Amygdala (tissue), 56 donors: ENCODE results near the gene CCM2.
"Not testable (repeated sequence)": the region's sequence is repeated elsewhere in the genome, so short reads cannot be mapped to it uniquely, and the experiment has no call there.

Experiments used
- DNase-seq, 56 donors: peaks; one replicate each; lab custom pipeline; 2025; lab: John Stamatoyannopoulos, UW

Gene CCM2

DNA sequence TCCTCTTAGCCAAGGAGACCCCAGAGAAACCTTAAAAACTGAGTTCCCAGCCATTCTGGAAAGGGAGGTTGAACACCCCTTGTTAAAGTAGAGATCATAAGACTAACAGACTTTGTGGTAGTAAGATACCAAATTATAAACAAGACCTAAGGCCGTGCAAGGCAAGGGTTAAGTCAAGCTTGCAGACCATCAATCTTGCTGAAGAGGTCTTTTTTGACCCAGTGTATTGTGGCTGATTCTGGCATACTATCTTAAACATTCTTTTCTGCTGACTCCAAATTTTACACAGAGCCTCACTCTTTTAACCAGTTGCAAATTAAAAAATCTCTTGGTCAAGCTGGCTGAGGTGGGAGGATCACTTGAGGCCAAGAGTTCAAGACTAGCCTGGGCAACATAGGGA lies 112.6 kb downstream of the CCM2 start:
- no peak for DNase-seq

DNA sequence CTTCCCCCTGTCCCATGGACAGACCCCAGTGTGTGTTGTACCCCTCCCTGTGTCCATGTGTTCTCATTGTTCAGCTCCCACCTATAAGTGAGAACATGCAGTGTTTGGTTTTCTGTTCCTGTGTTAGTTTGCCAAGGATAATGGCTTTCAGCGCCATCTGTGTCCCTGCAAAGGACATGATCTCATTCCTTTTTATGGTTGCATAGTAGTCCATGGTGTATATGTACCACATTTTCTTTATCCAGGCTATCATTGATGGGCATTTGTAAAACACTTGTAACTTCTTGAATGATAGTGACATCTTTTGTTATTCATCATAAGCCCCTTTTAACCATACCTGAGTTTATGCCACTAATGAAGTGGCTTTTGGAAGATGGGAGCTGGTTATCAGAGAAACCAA lies 114.3 kb downstream of the CCM2 start:
- DNase-seq, result not testable (repeated sequence)

DNA sequence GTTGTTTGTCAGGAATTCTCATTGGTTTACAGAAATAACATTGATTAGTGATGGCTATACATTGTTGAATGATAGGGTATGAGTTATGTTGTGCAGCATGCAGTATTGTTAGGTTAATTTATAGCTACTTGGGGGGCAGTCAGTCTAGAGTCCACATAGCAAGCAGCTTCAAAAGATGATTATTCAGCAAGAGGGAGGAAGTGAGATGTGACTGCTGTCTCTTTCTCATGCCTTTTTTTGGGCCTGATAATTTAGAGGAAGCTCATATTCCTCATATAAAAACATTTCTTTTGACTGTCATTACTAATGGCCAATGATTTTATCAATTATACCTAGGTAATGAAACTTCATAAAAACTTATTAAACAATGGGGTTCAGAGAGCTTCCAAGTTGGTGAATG lies 114.9 kb downstream of the CCM2 start:
- no peak for DNase-seq

DNA sequence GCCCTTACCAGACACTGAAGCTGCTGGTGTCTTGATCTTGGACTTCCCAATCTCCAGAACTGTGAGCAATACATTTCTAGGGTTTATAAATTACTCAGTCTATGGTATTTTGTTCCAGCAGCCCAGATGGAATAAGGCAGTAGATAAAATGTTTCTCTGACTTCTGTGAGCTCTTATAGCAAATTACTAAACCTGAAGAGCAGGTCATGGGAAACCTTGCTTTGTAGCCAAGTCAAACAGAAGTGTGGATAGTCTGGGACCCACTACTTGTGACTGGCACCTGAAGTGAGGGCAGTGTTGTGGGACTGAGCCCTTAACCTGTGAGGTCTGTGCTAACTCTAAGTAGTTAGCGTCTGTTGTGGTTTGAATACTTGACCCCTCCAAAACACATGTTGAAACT lies 116.0 kb downstream of the CCM2 start:
- DNase-seq, result no peak

DNA sequence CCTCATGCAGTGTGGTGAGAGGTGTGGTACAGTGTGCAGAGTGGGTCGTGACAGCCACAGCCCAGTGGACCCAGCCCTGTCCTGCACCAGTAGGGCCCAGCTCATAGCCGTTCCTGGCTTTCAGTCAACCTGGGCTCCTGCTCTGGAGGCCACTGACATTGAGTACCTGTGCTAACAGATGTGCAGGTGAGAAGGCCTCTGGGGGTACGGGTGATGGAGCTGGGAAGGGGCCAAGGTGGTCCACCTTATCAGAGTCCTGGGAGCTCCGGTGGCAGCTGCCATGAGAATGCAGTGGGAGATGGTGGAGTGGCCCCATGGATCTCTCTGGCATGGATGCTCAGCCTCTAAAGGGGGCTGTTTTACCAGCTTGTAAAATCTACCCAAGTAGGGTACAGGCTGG lies 117.6 kb downstream of the CCM2 start:
- DNase-seq, result no peak

DNA sequence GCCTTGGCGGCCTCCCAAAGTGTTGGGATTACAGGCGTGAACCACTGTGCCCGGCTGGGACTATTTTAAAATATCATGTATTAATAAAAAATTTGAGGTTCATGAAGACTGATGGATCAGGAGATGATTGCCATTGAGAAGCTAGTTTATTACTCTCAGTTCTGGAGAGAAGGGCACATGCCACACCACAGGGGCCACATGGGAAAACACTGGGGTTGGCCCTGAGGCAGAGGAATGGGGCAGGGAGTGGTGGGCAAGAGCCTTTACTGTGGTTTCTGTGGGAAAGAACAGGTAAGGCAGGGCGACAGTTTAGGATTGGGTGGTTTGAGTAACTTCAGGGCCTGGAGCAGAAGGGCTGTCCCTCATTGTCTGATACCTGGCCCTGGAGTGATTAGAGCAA lies 118.3 kb downstream of the CCM2 start:
- no peak for DNase-seq

DNA sequence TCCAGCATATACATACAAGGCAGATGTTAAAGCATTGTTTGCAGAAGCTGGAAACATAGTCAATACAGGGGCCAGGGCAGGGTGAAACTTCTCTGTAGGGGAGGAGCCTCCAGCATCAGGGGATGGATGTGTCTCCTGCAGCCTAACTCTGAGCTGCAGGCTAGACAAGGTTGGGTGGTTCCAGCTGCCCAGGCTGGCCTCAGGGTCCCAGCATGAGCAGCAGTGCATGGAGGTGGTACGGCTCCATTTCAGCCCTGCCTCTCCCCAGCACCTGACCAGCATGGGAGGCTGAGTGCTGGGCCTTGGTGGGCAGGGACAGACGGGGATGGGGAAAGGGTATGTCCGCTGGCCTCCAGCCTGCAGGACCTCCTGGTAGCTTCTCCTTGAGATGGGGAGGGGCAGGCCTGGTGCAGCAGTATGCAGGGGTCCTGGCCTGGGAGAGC lies 118.9 kb downstream of the CCM2 start:
- DNase-seq, result no peak

DNA sequence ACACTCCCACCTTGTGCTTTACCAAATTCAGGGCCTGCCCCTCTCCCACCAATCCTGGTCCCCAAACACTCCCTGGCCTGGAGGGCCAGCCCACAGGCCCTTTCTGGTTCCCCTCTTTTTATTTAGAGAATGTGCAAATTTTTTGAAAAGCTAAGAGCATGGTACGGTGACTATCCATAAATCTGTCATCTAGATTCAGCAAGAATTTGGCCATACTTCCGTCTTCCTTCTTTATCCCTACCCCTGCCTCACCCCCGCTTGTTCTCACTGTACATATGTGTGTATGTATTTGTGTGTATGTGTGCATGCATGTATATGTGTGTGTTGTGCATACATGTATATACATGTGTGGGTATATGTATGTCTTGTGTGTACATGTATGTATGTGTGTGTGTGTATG lies 119.5 kb downstream of the CCM2 start:
- no peak for DNase-seq

DNA sequence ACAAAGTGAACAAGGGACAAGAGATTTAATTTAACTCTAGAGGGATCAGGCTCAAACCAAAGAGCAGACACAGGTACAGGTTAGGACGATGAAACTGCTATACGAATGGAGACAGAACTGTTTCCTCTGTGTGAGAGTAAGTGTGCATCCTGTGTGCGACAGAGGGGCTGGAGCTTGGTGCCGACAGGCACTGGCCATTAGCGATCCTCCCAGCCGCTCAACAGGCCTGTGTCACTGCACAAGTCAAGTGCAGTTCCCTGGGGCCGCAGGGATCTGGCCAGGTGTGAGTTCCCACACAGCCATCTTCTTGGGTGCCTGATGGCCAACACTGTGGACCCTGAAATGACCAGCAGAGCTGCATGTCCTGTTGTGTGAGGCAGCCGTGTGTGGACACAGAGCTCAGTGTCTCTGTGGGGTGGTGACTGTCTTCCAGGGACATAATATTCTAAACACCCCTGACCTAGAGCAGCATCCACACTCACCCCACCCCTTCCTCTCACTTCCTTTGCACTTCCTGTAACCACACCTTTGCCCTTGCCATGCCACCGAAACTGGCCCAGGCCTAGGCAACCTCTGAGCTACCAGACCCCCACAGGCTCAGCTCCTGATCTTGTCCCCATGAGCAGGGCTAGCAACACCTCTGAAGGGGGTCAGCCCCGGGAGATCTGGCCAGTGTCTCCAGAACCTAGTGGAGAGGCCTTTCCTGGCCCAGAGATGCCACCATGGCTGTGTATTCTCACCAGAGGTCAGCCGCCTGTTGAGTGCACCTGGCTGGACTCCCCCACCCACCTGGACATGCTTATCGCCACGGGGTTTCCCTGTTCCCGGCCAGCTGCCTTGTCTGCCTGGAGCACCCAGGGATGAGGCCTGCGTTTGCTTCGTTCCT lies 123.2 kb downstream of the CCM2 start:
- no peak for DNase-seq

DNA sequence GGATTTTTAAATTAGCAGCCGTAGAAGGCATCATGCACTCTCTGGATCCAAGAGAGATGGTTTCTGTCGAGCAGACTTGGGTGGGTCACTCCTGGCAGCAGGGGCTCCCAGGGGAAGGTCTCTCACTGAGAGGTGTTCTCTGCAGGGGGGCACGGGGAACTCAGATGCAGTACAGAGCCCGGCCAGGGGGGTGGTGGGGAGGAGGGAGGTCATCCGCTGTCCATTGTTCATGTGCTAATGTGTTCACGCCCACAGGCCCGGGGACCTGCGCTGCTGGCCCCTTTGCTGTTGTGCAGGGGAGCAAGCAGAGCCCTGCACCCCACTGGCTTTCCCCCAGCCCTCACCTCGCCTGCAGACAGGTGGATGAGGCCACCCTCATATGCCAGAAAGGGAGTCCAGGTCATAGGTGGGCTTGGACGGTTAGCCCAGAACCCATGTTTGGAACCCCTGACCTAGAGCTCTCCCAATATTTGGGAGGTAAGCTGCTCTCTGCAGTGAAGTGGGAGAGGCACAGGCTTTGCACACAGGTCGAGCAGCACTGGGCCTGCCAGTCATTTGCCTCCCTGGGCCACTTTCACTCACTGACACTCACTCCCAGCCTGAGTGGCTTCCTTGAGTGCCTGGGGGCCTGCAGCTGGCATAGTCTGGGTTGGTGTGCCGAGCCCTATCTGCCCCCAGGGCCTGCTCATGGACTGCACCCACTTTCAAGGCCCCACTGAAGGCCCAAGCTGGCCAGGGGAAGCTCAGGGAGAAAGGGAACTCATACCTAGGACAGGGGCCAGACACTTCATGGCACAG lies 124.1 kb downstream of the CCM2 start:
- DNase-seq, result no peak

DNA sequence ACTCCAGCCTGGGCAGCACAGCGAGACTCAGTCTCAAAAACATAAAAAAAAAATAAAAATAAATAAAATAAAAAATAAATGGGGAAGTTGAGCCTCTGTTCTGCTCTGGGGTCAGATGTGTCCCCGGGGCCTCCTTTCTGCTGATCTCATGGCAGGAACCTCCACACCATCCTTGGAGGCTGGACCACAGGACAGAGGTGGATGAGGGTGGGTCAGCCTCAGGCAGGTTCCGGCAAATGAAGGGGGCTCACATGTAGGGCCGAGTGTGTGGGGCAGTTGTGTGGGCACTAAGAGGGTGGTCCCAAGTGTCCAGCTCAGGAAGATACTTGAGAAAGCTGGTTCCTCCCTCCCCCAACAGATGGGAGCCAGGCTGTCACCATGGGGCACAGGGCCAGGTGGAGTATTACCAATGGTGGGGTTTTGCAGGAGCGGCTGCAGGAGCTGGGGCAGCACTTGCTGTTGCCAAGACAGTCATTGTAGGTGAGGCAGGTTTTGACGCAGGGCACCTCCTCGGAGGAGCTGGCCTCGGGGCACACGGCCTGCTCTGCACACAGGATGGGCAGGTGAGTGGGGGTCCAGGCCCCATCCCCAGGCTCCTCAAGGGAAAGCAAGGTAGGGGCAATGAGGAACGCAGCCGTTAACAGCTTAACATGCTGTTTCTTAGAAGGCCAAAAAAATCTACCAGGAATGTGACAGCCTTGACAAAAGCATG lies 125.3 kb downstream of the CCM2 start:
- no peak for DNase-seq
